IPS DF 6.9 (cell line): ENCODE results near the gene SRGAP2C.
A peak's percentile ranks its signal among the peaks of the same experiment; 100 is the strongest.
"Not testable (repeated sequence)": the region's sequence is repeated elsewhere in the genome, so short reads cannot be mapped to it uniquely, and the experiment has no call there.

Source experiments
- DNase-seq: peaks from one replicate; pipeline ENCODE4 v3.0.0-alpha.2; 2013; ENCODE audit warnings: low read depth, low spot score
- H3K27ac ChIP-seq: one replicate; pipeline ENCODE4 v1.5.1; 2013; ENCODE audit warnings: low read length, control low read depth
- H3K27me3 ChIP-seq: 2 replicates; pipeline ENCODE4 v1.6.1; 2013; ENCODE audit warnings: mild to moderate bottlenecking, low read length; ENCODE audit not compliant: control insufficient read depth, insufficient read depth
- H3K36me3 ChIP-seq: 2 replicates; pipeline ENCODE4 v1.6.1; 2013; ENCODE audit warnings: low read length; ENCODE audit not compliant: control insufficient read depth, insufficient read depth
- H3K4me1 ChIP-seq: 2 replicates; pipeline ENCODE4 v1.6.1; 2013; ENCODE audit warnings: low read length; ENCODE audit not compliant: control insufficient read depth, insufficient read depth
- H3K4me3 ChIP-seq: 2 replicates; pipeline ENCODE4 v1.5.1; 2013; ENCODE audit warnings: mild to moderate bottlenecking, low read length
- H3K9me3 ChIP-seq: 2 replicates; pipeline ENCODE4 v1.6.1; 2013; ENCODE audit warnings: low read length, inconsistent platforms; ENCODE audit not compliant: control insufficient read depth, insufficient read depth
- WGBS: extraction: QIAGEN DNeasy Blood & Tissue Kit; methylation state at CpG from one replicate; pipeline ENCODE4 v1.1.7; 2013; ENCODE audit warnings: mixed read lengths, missing lambda C conversion rate; ENCODE audit not compliant: insufficient read length, insufficient coverage; 5-methylcytosine and 5-hydroxymethylcytosine counted together

Gene SRGAP2C

DNA sequence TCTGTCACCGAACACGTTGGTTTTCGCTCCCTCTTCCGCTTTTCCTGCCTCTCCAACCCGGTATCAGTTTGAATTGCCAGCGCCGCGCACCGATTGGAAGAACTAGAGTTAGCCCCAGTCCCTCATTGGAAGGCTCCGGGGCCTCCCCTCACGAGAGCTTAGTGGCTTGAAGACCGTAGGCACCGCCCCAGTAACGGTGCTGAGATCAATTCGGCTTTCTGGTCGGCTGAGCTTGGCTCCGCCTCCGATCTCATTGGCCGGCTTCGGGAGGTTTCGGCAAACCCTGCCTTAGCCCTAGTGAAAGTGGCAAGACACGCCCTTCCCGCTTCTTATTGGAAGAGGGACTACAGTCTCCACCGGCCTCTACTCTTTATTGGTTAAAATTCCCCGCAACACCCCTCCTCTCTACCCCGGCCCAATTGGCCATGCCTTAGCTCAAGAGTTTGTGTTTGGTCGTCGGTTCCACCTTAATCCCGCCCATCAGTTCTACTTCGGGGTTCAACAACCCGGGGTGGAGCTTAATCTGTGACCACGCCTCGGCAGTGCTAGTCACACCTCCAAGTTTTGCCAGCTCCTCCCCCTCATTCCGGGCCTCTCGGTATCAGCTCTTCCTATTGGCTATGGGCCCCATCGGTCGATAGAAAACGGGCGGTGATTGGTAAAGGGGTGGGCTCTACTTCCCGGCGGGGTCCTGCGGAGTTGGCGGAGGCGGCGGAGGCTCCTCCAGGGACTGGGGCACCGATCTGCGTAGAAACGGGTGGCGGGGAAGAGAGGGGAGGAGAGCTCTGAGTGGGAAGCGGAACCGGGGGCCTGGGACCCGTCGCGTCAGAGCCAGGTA lies at the start of gene SRGAP2C, which contains the start of gene FAM72B:
Gene SRGAP2C, plus strand, starts transcription at position 686 of the 838 bp plus-strand sequence. CDS start 2,472 bp downstream, outside the sequence.
Gene FAM72B, minus strand, starts transcription at position 51 of the 838 bp plus-strand sequence. CDS start 851 bp downstream, outside the sequence.
- H3K9me3 ChIP-seq, H3K27me3 ChIP-seq, H3K27ac ChIP-seq, H3K36me3 ChIP-seq, H3K4me1 ChIP-seq: not testable (repeated sequence)
- DNase-seq, result peak; percentile 72
- peak within 1 kb of the TSS; percentile 42; the same call in 1 of the 2 replicates for H3K4me3 ChIP-seq
- WGBS, result no CpG with 5 or more reads among the region's 54 CpGs

DNA sequence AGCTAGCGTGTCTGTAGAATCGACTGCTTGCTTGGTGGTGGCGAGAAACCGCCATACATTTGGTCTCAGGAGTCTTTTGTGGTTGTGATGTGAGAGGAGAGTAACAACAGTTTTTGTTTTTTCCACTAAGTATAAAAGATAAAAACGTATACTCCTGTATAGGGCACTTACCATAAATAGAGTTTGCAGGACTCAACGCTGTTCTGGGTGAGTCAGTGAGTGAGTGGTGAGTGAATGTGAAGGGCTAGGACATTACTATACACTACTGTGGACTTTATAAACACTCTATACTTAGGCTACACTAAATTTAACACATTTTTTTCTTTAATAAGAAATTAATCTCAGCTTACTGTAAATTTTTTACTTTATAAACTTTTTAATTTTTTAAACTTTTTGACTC lies 44.4 kb upstream of the SRGAP2C start:
- DNase-seq, H3K36me3 ChIP-seq, H3K27me3 ChIP-seq, H3K27ac ChIP-seq, H3K4me3 ChIP-seq, H3K4me1 ChIP-seq, H3K9me3 ChIP-seq: not testable (repeated sequence)
- WGBS, result no CpG with 5 or more reads among the region's 6 CpGs

DNA sequence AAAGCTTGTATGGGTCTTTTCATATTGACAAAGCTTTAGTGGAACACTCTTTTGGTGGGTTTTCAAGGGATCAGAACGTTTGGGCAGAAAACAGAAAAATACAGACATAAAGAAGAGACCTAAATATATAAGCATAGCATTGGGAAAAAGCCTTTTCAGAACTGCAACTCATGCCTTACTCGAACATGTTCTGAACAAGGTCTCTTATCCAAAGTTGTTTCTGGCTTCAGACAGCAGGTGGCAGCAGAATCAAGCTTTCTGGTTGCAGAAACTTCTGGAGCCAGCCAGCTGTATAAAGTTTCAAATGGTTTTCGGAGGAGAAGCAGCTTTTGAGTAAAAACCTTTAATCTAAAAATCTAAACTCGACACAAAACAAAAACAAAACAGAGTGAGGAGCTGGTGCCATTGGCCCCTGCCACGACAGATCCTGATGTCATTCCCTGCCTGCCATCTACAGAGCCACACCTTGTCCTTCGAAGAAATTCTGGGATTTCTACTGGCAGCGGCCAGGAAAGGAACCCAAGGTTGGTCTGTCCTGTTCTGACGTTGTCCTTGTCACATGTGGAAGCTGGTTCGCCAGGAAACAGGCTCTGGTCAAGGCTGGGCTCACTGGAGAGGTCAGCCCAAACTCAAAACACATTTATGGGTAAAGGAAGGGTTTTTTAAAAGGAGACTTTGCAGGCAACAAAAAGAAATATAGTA lies 36.1 kb upstream of the SRGAP2C start:
- no CpG with 5 or more reads among the region's 9 CpGs for whole genome bisulfite sequencing
- not testable (repeated sequence) for H3K4me1 ChIP-seq, H3K27ac ChIP-seq, H3K27me3 ChIP-seq, H3K36me3 ChIP-seq, H3K4me3 ChIP-seq, DNase-seq, H3K9me3 ChIP-seq

DNA sequence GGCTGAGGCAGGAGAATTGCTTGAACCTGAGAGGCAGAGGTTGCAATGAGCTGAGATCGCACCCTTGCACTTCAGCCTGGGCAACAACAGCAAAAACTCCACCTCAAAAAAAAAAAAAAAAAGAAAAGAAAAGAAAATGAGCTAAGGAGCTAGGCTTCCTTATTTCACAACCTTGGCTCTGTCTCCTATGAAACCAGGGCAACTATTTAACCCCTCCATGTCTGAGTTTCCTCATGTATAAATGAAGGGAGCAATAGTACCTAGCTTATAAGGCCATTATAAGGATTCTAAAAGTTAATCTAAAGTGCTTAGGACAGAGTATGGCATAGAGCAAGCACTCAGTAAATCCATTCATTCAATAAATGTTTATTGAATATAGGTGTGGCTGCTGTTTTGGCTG lies 33.5 kb upstream of the SRGAP2C start:
- DNase-seq, H3K9me3 ChIP-seq, H3K27ac ChIP-seq, H3K27me3 ChIP-seq, H3K36me3 ChIP-seq, H3K4me1 ChIP-seq, H3K4me3 ChIP-seq: not testable (repeated sequence)
- no CpG with 5 or more reads among the region's 1 CpG for WGBS

- not testable (repeated sequence) for DNase-seq, H3K27ac ChIP-seq, H3K36me3 ChIP-seq, H3K4me3 ChIP-seq, H3K27me3 ChIP-seq, H3K9me3 ChIP-seq, H3K4me1 ChIP-seq
Measured at GRCh38 chr1:121152788-121153187, 32.0 kb upstream of the SRGAP2C start.

- not testable (repeated sequence) for H3K27ac ChIP-seq, H3K4me3 ChIP-seq, H3K27me3 ChIP-seq, DNase-seq, H3K4me1 ChIP-seq, H3K36me3 ChIP-seq, H3K9me3 ChIP-seq
- WGBS, result no CpG with 5 or more reads among the region's 2 CpGs
Measured at GRCh38 chr1:121154811-121155210, 30.0 kb upstream of the SRGAP2C start.

GRCh38 chr1:121155671-121156358 lies 29.0 kb upstream of the SRGAP2C start:
- H3K36me3 ChIP-seq, H3K27ac ChIP-seq, H3K4me3 ChIP-seq, DNase-seq, H3K27me3 ChIP-seq, H3K4me1 ChIP-seq, H3K9me3 ChIP-seq: not testable (repeated sequence)
- no CpG with 5 or more reads among the region's 6 CpGs for WGBS

- not testable (repeated sequence) for H3K4me3 ChIP-seq, H3K9me3 ChIP-seq, H3K27me3 ChIP-seq, DNase-seq, H3K36me3 ChIP-seq, H3K27ac ChIP-seq, H3K4me1 ChIP-seq
- no CpG with 5 or more reads among the region's 4 CpGs for WGBS
Measured at GRCh38 chr1:121156958-121157603, 27.7 kb upstream of the SRGAP2C start.

DNA sequence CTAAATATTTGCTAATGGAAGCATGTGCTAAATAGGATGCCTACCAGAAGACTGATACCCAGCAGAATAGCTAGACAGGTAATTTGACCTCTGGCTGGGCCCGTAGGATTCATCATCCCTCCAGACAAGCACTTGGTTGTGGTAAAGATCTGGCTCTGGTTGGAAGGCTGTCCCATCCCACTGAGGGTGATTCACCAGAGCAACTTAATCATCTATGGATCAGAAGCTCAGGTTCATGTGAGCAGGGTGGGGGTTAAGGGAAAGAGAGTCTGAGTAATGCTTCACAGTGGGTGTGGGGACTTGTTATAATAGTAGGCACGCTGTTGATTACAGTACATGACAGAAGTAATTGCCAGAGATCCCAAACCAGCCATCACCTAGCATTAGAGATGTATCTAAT lies 27.2 kb upstream of the SRGAP2C start:
- H3K27me3 ChIP-seq, H3K4me3 ChIP-seq, H3K4me1 ChIP-seq, H3K9me3 ChIP-seq, DNase-seq, H3K27ac ChIP-seq, H3K36me3 ChIP-seq: not testable (repeated sequence)
- WGBS, result no CpG with 5 or more reads among the region's 2 CpGs

GRCh38 chr1:121160118-121160517 lies 24.7 kb upstream of the SRGAP2C start:
- not testable (repeated sequence) for H3K27me3 ChIP-seq, H3K4me1 ChIP-seq, DNase-seq, H3K36me3 ChIP-seq, H3K9me3 ChIP-seq, H3K4me3 ChIP-seq, H3K27ac ChIP-seq
- no CpG with 5 or more reads among the region's 2 CpGs for WGBS
